ENCODE data around the gene ULK1.

The ULK1 gene

GRCh38 chr12:131914179-131914702 is 19.8 kb downstream of the ULK1 start:
- Histone ChIP-seq H3K9ac (no peak overlapping the region), H3K79me2 (peaks cover 6% of the 10 kb centered on the region), H3K4me1 (peaks cover 31% of the 10 kb centered on the region), H3K36me3 (ENCODE audit: control insufficient read depth, insufficient read depth, low read length) (no peaks in the 10 kb centered on the region), H3K9me3 (ENCODE audit: control insufficient read depth, low read length) (no peaks in the 10 kb centered on the region), H3K27ac (no peak overlapping the region), H3K4me3 (ENCODE audit: low read depth, low read length) (no peak overlapping the region), H3K4me2 (ENCODE audit: low read length) (no peak overlapping the region), H2AFZ (no peak overlapping the region), H3K27me3 (ENCODE audit: control insufficient read depth, insufficient read depth, low read length) (no peaks in the 10 kb centered on the region)
- no peak for TF ChIP-seq CTCF (IDR thresholded peaks at IDR 0.05)

GRCh38 chr12:131915000-131915689 is 20.7 kb downstream of the ULK1 start:
- no peak overlapping the region for H3K4me3 ChIP-seq (ENCODE audit: low read depth, low read length)
- no peak for TF ChIP-seq CTCF (IDR thresholded peaks at IDR 0.05)
- H3K4me2 ChIP-seq (ENCODE audit: low read length), result no peak overlapping the region
- peaks cover 6% of the 10 kb centered on the region for H3K79me2 ChIP-seq
- no peaks in the 10 kb centered on the region for H3K9me3 ChIP-seq (ENCODE audit: control insufficient read depth, low read length)
- no peak overlapping the region for H3K9ac ChIP-seq
- H3K36me3 ChIP-seq (ENCODE audit: control insufficient read depth, insufficient read depth, low read length), result no peaks in the 10 kb centered on the region
- H3K27me3 ChIP-seq (ENCODE audit: control insufficient read depth, insufficient read depth, low read length), result no peaks in the 10 kb centered on the region
- no peak overlapping the region for H3K27ac ChIP-seq
- H2AFZ ChIP-seq, result no peak overlapping the region
- H3K4me1 ChIP-seq, result peaks cover 25% of the 10 kb centered on the region

- Histone ChIP-seq H2AFZ (no peak overlapping the region), H3K4me2 (ENCODE audit: low read length) (no peak overlapping the region), H3K27ac (no peak overlapping the region), H3K79me2 (peaks cover 6% of the 10 kb centered on the region), H3K4me3 (ENCODE audit: low read depth, low read length) (no peak overlapping the region), H3K36me3 (ENCODE audit: control insufficient read depth, insufficient read depth, low read length) (no peaks in the 10 kb centered on the region), H3K9ac (no peak overlapping the region), H3K27me3 (ENCODE audit: control insufficient read depth, insufficient read depth, low read length) (no peaks in the 10 kb centered on the region), H3K9me3 (ENCODE audit: control insufficient read depth, low read length) (no peaks in the 10 kb centered on the region), H3K4me1 (peaks cover 19% of the 10 kb centered on the region)
- TF ChIP-seq CTCF (IDR thresholded peaks at IDR 0.05), result no peak
Measured at GRCh38 chr12:131915823-131916222, 21.4 kb downstream of the ULK1 start.

- no peak overlapping the region for H3K27ac ChIP-seq
- no peaks in the 10 kb centered on the region for H3K27me3 ChIP-seq (ENCODE audit: control insufficient read depth, insufficient read depth, low read length)
- H3K9ac ChIP-seq, result no peak overlapping the region
- no peak for TF ChIP-seq CTCF (IDR thresholded peaks at IDR 0.05)
- no peaks in the 10 kb centered on the region for H3K9me3 ChIP-seq (ENCODE audit: control insufficient read depth, low read length)
- H3K4me1 ChIP-seq, result peaks cover 12% of the 10 kb centered on the region
- H3K4me3 ChIP-seq (ENCODE audit: low read depth, low read length), result no peak overlapping the region
- no peak overlapping the region for H3K4me2 ChIP-seq (ENCODE audit: low read length)
- H3K79me2 ChIP-seq, result peaks cover 1% of the 10 kb centered on the region
- no peak overlapping the region for H2AFZ ChIP-seq
- no peaks in the 10 kb centered on the region for H3K36me3 ChIP-seq (ENCODE audit: control insufficient read depth, insufficient read depth, low read length)
Measured at GRCh38 chr12:131916306-131917138, 22.1 kb downstream of the ULK1 start.
